GM18526 (cell line): ENCODE data around the gene RBM33.

Source experiments
- POLR2A ChIP-seq: IDR thresholded peaks from 3 replicates; pipeline ENCODE4 v1.6.1; 2011; ENCODE audit not compliant: insufficient read length; ENCODE audit errors: extremely low read depth

Gene RBM33

GRCh38 chr7:155802906-155803417 is 158.5 kb downstream of the RBM33 start:
- no peak for TF ChIP-seq POLR2A

- no peak for TF ChIP-seq POLR2A
Observed at GRCh38 chr7:155803418-155804376, 159.2 kb downstream of the RBM33 start.

GRCh38 chr7:155804431-155804831 is 160.0 kb downstream of the RBM33 start:
- no peak for TF ChIP-seq POLR2A

GRCh38 chr7:155804897-155805825 is 160.7 kb downstream of the RBM33 start:
- TF ChIP-seq POLR2A, result no peak

- no peak for TF ChIP-seq POLR2A
Observed at GRCh38 chr7:155805826-155806095, 161.3 kb downstream of the RBM33 start.

- no peak for TF ChIP-seq POLR2A
Observed at GRCh38 chr7:155806096-155806871, 161.8 kb downstream of the RBM33 start.

- no peak for TF ChIP-seq POLR2A
Observed at GRCh38 chr7:155807065-155807671, 162.7 kb downstream of the RBM33 start.

GRCh38 chr7:155807789-155808548 is 163.5 kb downstream of the RBM33 start:
- TF ChIP-seq POLR2A, result no peak

- no peak for TF ChIP-seq POLR2A
Observed at GRCh38 chr7:155808549-155809331, 164.3 kb downstream of the RBM33 start.

- no peak for TF ChIP-seq POLR2A
Observed at GRCh38 chr7:155809332-155809946, 165.0 kb downstream of the RBM33 start.

- no peak for TF ChIP-seq POLR2A
Observed at GRCh38 chr7:155809947-155810769, 165.7 kb downstream of the RBM33 start.
